Fibroblast of peridontal ligament (primary cell): ENCODE results near the gene TSC1.

Experiments used
- DNase-seq: peaks from one replicate; pipeline ENCODE4 v3.0.0-alpha.2; 2010; ENCODE audit errors: extremely low read depth

The TSC1 gene

DNA sequence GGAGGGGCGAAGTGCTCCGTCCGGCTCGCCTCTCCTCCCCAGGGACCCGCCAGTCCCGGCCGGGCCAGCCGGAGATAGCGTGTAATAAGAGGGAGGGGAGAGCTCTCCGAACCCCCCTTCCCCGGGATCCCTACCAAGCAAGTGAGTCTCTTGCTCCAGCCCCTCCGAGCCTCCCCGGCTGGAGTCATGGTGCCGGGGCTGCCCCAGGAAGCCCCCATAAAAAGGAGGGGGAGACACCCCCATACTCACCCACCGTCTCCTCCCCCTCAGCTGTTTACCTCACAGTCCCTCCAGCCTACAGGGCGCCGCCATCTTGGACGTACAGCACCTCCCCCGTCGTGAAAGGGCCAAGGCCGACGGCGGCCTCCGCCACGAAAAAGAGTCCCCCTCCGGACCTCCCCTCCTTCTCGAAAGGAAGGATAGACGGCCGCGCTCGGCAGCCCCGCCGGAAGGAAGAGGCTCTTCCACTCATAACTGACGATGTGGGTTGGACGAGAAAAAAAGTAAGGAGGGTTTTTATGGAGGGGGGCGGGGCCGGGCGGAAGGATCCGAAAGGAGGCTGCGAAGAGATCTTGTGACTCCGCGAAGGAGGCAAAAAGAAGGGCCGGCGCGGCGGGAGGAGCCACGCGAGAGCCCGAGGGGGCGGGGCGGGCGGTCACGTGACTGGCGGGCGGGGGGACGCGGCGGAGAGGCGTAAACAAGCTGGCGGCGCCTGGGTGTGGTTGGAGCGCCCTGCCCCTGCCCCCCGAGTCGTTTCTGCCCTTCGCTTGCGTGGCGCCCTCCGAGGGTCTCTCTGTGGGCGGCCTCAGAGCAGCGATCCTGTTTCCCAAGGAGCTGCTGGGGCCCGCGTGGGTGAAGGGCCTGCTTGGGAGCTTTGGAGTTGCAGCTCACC, at the start of gene TSC1:
Gene TSC1 (minus strand): TSS at position 323 of the 892 bp plus-strand sequence. CDS start 15,744 bp downstream, outside the sequence.
- peak; percentile 95 for DNase-seq

DNA sequence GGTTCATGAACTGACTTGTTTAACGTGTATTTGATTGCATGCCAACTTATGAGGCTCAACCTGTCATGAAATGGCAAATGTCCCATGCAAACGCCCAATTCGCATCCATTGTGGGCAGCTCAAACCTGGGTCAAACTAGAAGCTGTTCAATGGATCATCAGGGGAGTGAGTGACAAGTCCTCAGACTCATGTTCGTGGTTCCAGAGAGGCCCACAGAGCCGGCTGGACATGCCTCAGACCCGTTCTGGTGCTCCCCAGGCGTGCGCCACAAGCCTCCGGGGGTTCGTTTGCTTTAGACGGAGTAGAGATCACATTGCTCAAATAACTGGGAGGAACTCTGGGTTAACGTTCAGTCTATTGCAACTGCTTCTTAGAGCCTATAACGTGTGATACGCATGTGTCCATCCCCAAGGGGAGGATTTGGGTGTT, 49.1 kb upstream of the TSC1 start:
- DNase-seq = no peak

DNA sequence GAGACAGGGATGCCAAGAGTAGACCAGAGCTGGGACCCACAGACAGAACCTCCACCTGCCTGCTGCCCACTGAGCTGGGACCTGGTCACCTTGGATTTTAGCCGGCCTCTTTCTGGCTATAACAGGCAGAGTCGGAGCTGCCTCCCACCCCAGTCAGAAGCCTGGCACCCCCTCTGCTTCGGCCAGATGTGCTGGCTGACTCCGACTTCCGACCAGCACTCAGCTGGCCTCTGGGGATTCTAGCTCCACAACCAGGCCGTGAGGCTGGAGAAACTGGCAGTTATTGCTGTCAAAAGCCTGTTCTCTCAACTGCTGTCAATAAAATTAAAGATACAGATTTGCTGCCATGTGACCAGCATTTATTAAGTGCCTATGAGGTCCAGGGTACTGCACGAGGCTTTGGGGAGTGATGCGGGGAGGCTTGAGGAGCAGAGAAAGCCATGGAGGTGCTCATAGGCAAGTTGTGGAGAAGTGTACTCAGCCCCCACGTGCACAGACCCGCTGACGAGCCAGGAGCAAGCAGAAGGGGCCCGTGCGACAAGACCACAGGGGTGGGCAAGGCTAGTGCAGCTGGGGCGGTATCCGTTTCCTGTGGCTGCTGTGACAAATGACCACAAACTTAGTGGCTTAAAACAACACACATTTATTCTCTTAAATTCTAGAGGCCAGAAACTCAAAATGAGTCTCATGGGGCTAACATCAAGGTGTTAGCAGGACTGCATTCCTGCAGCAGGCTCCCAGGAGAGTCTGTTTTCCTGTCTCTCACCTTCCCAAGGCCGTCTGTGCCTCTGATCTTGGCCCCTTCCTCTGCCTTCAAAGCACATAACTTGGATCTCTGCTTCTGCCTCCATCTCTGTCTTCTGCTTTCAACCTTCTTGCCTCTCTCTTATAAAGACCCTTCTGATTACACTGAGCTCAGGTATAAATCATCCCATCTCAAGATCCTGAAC, 47.2 kb upstream of the TSC1 start:
- DNase-seq = no peak

DNA sequence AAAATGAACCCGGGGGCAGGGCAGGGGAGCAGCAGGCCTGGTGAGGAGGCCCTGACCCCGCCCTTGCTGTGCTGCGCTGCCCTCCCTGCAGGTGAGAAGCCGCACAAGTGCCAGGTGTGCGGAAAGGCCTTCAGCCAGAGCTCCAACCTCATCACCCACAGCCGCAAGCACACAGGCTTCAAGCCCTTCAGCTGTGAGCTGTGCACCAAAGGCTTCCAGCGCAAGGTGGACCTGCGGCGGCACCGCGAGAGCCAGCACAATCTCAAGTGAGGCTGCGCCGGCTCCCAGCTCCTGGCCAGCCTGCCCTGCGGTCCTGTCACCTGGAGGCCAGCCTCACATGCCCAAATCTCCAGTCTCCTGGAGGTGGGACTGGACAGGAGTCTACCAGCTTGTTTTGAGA, 46.4 kb upstream of the TSC1 start:
- DNase-seq = no peak

DNA sequence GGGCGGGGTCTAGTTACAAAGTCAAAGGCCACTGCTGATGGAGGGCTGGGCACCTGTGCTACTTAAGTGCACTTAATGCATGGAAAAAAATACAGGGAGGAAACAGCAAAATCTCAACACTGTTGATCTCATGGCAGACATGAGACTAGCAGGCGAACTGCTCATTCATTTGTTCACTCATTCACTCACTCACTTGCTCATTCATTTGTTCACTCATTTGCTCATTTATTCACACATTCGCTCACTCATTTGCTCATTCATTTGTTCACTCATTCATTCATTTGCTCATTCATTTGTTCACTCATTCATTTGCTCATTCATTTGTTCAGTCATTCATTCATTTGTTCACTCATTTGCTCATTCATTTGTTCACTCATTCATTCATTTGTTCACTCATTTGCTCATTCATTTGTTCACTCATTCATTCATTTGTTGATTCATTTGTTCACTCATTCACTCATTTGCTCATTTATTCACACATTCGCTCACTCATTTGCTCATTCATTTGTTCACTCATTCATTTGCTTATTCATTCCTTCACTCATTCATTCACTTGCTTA, 45.7 kb upstream of the TSC1 start:
- peak; percentile 7 for DNase-seq

DNA sequence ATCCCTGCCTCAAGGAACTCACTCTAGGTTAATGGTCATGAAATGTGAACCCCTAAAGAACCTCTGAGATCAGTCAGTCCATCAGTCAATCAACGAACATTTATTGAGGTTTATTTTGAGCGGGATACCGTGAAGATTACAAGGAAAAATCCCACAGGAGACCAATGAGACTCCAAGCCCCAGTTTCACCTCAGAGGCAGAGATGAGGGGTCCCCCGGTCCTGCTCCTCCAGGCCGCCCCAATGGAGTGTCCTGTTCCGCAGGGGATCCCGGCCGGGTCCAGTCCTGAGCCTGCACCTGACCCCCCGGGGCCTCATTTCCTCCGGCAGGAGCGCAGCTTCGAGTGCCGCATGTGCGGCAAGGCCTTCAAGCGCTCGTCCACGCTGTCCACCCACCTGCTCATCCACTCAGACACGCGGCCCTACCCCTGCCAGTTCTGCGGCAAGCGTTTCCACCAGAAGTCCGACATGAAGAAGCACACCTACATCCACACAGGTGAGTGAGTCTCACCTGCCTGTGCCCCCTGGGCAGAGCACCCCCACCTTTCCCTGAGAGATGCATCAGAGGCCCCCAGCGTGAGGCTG, 45.1 kb upstream of the TSC1 start:
- DNase-seq = no peak

DNA sequence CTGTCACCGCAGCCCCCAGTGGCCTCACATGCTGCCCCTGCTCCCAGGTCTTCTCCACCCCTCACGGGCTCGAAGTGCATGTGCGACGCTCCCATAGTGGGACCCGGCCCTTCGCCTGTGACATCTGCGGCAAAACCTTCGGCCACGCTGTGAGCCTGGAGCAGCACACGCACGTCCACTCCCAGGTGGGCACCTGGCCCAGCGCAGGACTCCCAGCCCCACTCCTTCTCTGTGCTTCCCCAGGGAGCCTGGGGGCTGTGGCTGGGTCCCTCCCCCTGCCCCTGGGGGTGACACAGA, 44.5 kb upstream of the TSC1 start:
- no peak for DNase-seq

DNA sequence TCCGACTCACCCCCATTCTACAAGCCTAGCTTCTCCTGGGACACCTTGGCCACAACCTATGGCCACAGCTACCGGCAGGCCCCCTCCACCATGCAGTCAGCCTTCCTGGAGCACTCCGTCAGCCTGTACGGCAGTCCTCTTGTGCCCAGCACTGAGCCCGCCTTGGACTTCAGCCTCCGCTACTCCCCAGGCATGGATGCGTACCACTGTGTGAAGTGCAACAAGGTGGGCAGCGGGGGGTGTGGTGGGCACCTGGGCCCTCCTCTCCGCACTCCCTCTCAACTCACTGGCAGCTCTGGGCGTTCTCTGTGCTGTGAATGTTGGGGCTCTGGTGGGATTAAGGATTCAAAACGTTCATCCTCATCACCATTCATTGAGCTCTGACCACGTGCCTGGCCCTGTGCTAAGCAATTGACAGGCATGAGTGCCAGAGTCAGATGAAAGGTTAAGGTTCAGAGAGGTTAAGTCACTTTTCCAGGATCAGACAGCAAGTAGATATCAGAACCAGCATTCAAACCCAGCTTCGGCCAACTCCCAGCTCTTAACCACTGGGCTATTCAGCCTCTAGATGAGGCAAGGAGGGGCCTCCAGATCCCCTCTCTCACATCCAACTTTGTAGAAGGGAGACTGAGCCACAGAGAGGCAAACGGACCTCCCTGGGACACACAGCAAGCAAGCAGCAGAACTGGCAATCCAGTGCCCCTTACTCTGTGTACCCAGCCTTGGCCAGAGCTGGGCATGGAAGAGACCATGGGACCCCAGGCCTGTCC, 44.0 kb upstream of the TSC1 start:
- DNase-seq = no peak

DNA sequence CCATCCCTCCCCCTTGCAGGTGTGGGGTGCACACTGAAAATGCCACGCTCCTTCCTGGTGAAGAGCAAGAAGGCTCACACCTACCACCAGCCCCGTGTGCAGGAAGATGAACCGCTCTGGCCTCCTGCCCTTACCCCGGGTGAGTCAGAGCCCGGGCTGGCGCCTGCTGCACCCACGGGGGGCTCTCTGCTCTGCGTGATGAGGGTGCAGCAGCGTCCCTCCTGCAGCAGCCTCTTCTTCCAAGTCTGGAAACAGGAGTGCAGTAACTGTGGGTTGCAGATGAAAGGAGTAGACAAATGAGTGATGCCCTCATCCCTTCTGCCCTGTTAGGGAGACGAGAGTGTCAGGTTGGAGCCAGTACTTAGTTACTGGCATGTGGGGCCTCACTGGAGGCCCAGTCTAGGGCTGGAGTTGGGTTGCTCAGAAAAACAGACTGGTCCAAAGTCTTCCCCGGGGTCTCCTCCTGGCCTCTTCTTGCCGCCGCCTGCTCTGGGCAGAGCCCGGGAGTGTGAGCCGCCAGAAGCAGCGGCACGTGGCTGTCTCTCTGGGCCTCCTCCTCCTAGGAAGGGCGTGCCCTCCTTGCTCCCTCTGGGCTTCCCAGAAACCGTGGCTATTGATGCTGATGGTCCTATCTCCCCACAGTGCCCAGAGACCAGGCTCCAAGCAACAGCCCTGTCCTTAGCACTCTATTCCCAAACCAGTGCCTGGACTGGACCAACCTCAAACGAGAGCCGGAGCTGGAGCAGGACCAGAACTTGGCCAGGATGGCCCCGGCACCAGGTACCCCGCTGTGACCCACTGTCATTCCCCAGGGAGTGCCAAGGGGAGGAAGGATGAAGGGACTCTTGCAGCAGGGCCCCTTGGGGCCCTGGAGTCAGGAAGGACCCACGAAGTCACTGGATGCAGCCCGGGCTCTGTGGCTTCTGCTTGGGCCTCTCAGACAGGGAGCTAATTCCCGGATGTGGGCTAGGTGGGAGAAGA, 42.5 kb upstream of the TSC1 start:
- no peak for DNase-seq

DNA sequence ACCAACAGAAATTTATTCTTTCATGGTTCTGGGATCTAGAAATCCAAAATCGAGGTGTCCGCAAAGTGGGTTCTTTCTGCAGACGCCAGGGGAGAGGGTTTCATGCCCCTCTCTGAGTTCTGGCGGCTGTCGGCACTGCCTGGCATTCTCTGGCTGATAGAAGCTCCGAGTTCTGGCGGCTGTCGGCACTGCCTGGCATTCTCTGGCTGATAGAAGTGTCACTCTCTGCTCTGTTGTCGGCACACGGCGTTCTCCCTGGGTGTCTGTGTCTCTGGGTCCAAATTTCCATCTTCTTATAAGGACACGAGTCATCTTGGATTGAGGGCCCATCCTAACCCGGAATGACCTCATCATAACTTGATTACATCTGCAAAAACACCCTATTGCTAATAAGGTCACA, 41.7 kb upstream of the TSC1 start:
- no peak for DNase-seq

DNA sequence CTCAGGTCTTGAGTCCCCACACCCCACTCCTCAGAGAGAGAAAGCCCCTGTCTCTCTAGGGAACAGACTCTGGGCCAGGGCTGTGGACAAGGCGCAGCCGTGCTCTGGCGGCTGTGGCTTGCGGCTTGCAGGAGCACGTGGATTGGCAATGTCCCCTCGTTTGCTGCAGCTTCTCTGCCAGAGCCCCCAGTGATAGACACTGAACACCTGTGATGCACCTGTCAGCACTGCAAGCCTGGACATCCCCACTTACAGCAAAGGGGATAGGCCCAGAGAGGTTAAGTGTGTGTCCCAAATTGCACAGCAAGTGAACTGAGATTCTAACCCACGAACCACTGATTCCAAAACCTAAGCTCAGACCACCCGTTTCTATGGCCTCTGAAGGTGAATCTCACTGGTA, 41.1 kb upstream of the TSC1 start:
- DNase-seq = no peak

DNA sequence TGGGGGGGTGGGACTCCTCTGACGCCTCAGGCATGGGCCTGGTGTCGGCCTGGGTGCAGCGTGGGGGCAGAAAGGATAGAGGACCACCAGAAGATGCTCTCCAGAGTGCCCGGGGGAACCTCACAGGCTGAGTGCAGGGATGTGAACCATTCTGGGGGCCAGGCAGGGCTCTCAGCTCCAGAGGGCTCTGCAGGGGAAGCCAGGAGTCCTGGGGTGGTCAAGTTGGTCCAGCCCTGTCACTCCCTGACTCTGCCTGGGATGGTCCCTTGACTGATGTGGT, 40.6 kb upstream of the TSC1 start:
- DNase-seq = no peak

DNA sequence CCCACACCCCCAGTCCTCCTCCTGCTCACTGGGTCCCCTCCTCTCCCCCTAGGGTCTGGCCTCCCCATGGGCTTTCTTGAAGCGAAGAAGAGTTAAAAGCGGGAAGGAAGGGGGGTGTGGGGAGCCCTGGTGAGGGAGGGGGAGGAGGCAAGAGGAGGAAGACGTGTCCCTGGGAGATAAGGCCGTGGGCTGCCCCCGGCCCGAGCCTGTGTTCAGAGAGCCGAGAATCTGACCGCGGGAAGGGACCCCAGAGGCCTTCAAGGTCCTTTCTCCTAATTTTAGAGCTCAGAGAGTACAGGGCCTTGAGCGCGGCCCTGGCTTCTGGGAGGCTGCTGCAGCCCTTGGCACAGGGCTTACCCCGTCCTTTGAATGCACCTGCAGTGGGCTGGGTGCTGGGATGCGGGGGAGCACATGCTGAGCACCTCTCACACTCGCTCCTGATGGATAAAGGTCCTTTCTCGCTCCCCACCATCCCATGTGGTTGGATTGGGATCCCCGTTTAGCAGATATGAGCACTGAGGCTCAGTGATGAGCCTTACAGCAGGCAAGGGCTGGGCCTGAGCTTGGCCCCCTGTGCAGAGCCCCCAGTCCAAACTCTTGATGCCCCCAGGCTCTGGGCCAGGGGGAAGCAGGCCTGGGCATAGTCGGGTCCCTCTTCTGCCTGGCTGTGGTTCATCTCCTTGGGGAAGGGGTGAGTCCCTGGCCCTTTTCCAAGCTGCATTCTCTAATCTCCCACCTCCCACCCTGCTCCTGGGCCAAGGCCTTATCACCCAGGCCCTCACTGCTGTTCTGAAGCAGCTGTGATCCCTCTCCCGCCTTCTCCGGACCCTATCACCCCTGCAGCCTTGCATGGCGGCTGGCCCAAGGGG, 40.0 kb upstream of the TSC1 start:
- DNase-seq = no peak

DNA sequence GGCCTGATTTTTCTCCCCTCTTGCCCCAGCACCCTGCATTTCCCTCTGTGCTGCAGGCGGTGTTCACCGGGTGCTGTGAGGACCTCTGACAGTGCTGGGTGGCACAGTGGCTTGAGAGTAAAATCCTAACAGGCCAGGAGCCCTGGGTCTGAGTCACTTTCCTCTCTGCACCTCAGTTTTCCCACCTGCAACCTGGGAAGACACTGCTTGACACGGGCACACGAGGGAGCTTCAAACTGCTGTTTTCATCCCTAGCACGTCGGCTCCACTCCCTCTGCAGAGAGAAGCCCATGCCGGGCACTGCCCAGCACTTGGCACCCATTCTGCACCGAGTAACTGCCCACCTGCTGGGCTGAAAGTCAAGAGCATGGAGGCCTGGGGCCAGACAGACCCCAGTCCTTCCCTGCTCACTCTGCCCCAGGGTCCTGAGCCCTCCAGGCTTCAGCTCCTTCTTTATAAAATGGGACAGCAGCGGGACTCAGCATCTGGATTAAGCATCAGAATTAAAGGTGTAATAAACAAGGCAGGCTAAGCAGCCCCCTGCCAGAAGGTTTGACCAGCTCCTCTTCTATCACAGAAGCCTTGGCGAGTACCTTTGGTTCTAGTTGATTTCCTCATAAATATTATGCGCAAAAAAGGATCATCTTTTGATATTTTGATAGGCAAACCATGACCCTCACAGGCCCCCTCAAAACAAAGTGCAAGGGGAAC, 39.2 kb upstream of the TSC1 start:
- DNase-seq = no peak

DNA sequence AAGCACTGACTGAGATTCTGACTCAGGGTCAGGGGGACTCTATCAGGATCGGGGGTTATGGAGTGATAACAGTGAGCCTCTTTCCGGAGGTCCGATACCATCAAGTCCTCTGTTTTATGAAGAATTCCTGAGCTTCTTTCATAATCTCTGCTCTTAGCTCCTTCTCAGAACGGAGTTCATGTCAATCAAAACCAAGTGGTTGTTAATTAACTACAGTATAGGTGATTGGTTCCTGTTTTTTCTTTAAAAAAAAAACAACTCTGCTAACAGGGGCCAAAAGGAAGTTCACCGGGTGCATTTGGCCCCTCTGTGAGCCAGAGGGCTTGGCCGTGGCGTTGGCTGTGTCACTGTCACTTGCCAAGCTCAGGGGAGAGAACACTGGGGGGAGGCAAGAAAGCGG, 38.0 kb upstream of the TSC1 start:
- no peak for DNase-seq

DNA sequence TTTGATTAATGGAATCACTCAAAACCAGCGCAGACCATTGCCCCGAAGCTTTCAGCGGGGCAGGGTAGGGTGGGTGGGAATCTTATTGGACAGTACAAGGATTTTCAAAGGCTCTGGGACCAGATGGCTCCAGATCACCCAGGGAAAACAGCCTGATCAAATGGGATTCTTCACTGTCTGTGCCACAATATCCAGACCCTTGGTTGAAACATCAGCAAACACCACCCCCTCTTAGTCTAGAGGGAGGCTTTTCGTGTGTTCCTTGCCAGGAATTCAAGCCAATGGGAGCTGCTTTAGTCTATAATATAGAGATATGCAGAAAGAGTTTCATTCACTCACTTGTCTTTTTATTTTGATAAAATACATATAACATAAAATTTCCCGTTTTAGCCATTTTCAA, 35.7 kb upstream of the TSC1 start:
- no peak for DNase-seq

DNA sequence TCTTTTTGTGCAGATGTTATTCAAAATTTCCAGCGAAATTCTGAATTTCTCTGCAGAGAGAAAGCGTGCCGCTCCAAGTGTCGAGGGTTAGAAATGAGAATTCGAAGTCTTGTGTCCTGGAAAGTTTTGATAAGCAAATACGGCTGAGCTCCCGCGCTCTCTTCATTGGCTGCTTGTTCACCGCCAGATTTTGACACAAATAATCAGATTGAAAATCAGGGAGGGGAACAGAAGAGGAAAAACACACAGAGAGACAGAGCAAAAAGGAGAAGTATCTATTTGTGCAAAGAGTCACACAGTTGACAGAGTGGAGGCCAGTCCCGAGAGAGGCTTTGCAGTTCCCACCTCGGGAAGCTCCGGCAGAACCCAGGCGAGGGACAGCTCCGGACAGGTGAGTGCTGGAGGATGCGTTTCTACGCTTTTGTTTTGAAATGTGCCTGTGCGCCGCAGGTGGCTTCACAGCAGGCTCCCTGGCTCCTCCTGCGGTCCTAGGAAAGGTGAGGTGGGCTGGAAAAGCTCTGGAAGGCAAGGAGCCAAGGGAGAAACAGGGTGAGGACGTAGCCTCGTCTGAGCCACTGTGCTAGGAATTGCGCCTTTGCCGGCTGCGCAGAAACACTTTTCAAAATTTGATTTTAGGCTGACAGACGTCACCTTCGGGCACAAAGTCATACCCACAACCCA, 34.2 kb upstream of the TSC1 start, which contains the start of gene GFI1B:
Gene GFI1B (plus strand): TSS at position 244 of the 681 bp plus-strand sequence. CDS start 7,985 bp downstream, outside the sequence.
- no peak for DNase-seq

DNA sequence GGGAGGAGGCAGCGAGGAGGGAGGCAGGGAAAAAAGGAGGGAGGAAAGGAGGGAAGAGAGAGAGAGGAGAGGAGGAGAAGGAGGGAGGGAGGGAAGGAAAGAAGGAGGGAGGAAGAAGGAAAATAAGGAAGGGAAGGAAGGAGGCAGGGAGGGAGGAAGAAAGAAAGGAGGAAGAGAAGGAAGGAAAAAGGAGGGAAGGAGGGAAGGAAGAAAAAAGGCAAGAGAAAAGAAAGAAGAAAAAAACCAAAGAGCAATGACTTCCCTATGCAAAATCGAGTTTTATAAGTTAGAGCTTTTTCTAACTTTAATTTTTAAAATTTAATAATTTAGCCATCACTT, 33.7 kb upstream of the TSC1 start:
- no peak for DNase-seq
